T-helper 2 cell (primary cell): Measurements from ENCODE around the gene UXS1.

ENCODE experiments used
- DNase-seq, 5 experiments: peaks; one replicate each; pipeline versions ENCODE4 v3.0.0 to v3.0.0-alpha.2; 2012 to 2022

Gene UXS1

GRCh38 chr2:106109675-106110424, 84.3 kb downstream of the UXS1 start:
- DNase-seq = no peak

GRCh38 chr2:106108791-106109190, 85.3 kb downstream of the UXS1 start:
- DNase-seq = no peak

GRCh38 chr2:106108351-106108750, 85.8 kb downstream of the UXS1 start:
- peak in 1 of 5 experiments; percentile 52 for DNase-seq

- peak in 2 of 5 experiments; percentile 33 to 52 for DNase-seq
These were observed 86.5 kb downstream of the UXS1 start for GRCh38 chr2:106107509-106108131.

GRCh38 chr2:106106622-106107508, 87.2 kb downstream of the UXS1 start:
- no peak for DNase-seq

GRCh38 chr2:106105151-106105922, 88.8 kb downstream of the UXS1 start:
- DNase-seq = no peak

GRCh38 chr2:106104332-106105062, 89.6 kb downstream of the UXS1 start:
- DNase-seq = peak in 4 of 5 experiments; percentile 39 to 71 (median 50)

- no peak for DNase-seq
These were observed 94.4 kb downstream of the UXS1 start for GRCh38 chr2:106099691-106100090.

- DNase-seq = no peak
These were observed 95.4 kb downstream of the UXS1 start for GRCh38 chr2:106098664-106099063.

- peak in 1 of 5 experiments; percentile 35 for DNase-seq
These were observed 96.0 kb downstream of the UXS1 start for GRCh38 chr2:106098081-106098480.

- DNase-seq = no peak
These were observed 96.8 kb downstream of the UXS1 start for GRCh38 chr2:106097038-106098000.

- peak in 2 of 5 experiments; percentile 53 to 62 for DNase-seq
These were observed 97.6 kb downstream of the UXS1 start for GRCh38 chr2:106096299-106097037.

- DNase-seq = peak; percentile 58 to 97 (median 76)
These were observed 98.4 kb downstream of the UXS1 start for GRCh38 chr2:106095478-106096298.

- DNase-seq = peak; percentile 33 to 95 (median 69)
These were observed 99.8 kb downstream of the UXS1 start for GRCh38 chr2:106094131-106094841.

- DNase-seq = no peak
These were observed 103.0 kb downstream of the UXS1 start for GRCh38 chr2:106090916-106091618.

GRCh38 chr2:106089611-106090010, 104.5 kb downstream of the UXS1 start:
- DNase-seq = no peak
